Esophagus squamous epithelium (tissue), 5 donors: ENCODE data around the gene CLEC4G. TPM values are rescaled to one million over a fixed set of nuclear protein-coding genes. Genes with fewer than 3 reads are reported as not detected.

Experiments used
- DNase-seq: peaks from one replicate; lab custom pipeline; 2025; lab: John Stamatoyannopoulos, UW
- H3K27ac ChIP-seq, 4 donors: fragments of 200-600 bp; sonication (generic); one replicate each; pipeline ENCODE4 v1.5.1; 2016 to 2019; ENCODE audit warnings: mild to moderate bottlenecking in 1 of 4
- H3K27me3 ChIP-seq, 4 donors: fragments of 200-600 bp; sonication (generic); 1 replicate in 3 of 4; 2 replicates in 1 of 4; pipeline versions ENCODE4 v1.5.1 to v1.6.0; 2017 to 2021; ENCODE audit warnings: antibody characterized with exemption in 1 of 4
- H3K36me3 ChIP-seq, 3 donors: fragments of 200-600 bp; sonication (generic); one replicate each; pipeline ENCODE4 v1.5.1; 2016 to 2019
- H3K4me1 ChIP-seq, 3 donors: fragments of 200-600 bp; sonication (generic); one replicate each; pipeline ENCODE4 v1.5.1; 2017 to 2019
- H3K4me3 ChIP-seq, 4 donors: fragments of 200-600 bp; sonication (generic); 1 replicate in 3 of 4; 2 replicates in 1 of 4; pipeline ENCODE4 v1.5.1; 2016 to 2019; ENCODE audit warnings: mild to moderate bottlenecking in 2 of 4, moderate library complexity in 1 of 4
- H3K9me3 ChIP-seq, 3 donors: fragments of 200-600 bp; sonication (generic); one replicate each; pipeline ENCODE4 v1.5.1; 2016 to 2019
- CTCF ChIP-seq, 6 experiments: fragments of 450-650 bp in 4 of 6; fragments of 200-600 bp in 2 of 6; sonication (generic) in 2 of 6; IDR thresholded peaks; one replicate each; pipeline ENCODE4 v1.5.1; 2016 to 2019; ENCODE audit warnings: antibody characterized with exemption in 6 of 6, mild to moderate bottlenecking in 4 of 6, moderate library complexity in 4 of 6
- POLR2A ChIP-seq, 4 donors: fragments of 450-650 bp; IDR thresholded peaks; one replicate each; pipeline ENCODE4 v1.6.1; 2017; ENCODE audit warnings: antibody characterized with exemption in 4 of 4, mild to moderate bottlenecking in 4 of 4, moderate library complexity in 3 of 4
- WGBS, 2 donors: methylation state at CpG; one replicate each; pipeline ENCODE4 v1.1.5; 2018; 5-methylcytosine and 5-hydroxymethylcytosine counted together
- intact Hi-C: fragments of 100-400 bp; cut with DNase I; formaldehyde crosslinking; loops from one replicate; pipeline ENCODE4 v1.15.0; 2022
- total RNA-seq, 4 donors: library from RNA; depleted of rRNA; stranded (reverse); fragments of >200 nt; gene quantifications; one replicate each; pipeline ENCODE4 v1.1.0, GENCODE V29; 2016
- donor health status: DM: yes; HTN: yes; CAD: no.

CLEC4G gene
- total RNA-seq, 4 donors from 2014 or later: 0.18 to 3.2 (median 1.1) TPM; not detected in 1

- no peak overlapping the region for H3K27ac ChIP-seq
- 0 to 15% methylated on average over 2 to 4 of the region's 78 CpGs for WGBS, 2 donors
- peaks cover 0 to 8% (median 3%) of the 10 kb centered on the region in 3 donors for H3K4me1 ChIP-seq
- peaks cover 5 to 86% (median 12%) of the 10 kb centered on the region in 4 donors for H3K27me3 ChIP-seq
- H3K4me3 ChIP-seq: peak overlapping the region in 1 of 4 donors; percentile 15
- TF ChIP-seq CTCF (IDR thresholded peaks at IDR 0.05) (no peak), POLR2A (IDR thresholded peaks at IDR 0.05) (no peak)
- no peak for DNase-seq
- intact Hi-C loops: no loop called here
- H3K36me3 ChIP-seq: no peaks in the 10 kb centered on the region
- no peaks in the 10 kb centered on the region for H3K9me3 ChIP-seq
Observed at GRCh38 chr19:7730286-7731217, 1.4 kb downstream of the CLEC4G start.

- WGBS, 2 donors: 6 to 8% methylated on average over 2 to 6 of the region's 34 CpGs
- Histone ChIP-seq H3K9me3 (no peaks in the 10 kb centered on the region), H3K27ac (no peak overlapping the region), H3K36me3 (no peaks in the 10 kb centered on the region), H3K4me3 (peak overlapping the region in 1 of 4 donors; percentile 15), H3K4me1 (peaks cover 0 to 8% (median 3%) of the 10 kb centered on the region in 3 donors), H3K27me3 (peaks cover 5 to 92% (median 12%) of the 10 kb centered on the region in 4 donors)
- intact Hi-C loops: no loop called here
- TF ChIP-seq POLR2A (IDR thresholded peaks at IDR 0.05) (no peak), CTCF (IDR thresholded peaks at IDR 0.05) (no peak)
- no peak for DNase-seq
Observed at GRCh38 chr19:7729831-7730285, 2.1 kb downstream of the CLEC4G start.

DNA sequence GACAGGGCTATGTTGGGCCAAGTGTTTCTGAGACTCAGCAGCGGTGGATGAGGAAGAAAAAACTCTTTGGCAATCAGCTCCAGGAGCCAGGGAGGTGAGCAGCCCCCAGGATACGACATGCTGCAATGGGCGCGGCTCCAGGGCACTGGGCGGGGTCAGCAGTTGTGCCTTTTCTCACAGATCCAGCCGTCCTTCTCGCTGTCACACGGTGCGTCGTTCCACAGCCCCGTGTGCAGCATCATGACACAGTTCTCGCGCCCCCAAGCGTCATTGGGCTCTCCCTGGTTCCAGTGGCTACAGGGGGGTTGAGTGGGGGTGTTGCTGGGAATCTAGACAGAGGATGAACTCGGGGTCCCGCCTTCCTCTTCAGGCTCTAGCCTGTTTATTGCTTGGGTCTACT is 2.7 kb downstream of the CLEC4G start:
- WGBS, 2 donors: 7 to 24% methylated on average over 4 to 10 of the region's 16 CpGs
- TF ChIP-seq POLR2A (IDR thresholded peaks at IDR 0.05) (no peak), CTCF (IDR thresholded peaks at IDR 0.05) (no peak)

DNA sequence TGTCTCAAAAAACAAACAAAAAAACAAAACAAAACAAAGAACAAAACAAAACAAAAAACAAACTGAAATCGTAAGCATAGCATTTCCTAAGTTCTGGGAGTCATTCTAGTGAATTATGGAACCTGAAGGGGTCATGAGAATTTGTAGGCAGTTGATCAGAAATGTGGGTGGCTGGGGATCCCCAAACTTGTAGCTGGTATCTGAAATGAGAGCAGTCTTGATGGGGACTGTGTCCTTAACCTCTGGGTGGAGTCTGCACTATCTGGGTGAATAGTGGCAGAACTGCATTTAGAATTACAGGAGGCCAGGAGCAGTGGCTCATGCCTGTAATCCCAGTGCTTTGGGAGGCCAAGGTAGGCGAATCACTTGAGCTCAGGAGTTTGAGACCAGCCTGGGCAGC is 6.1 kb downstream of the CLEC4G start:
- Histone ChIP-seq H3K9me3 (no peaks in the 10 kb centered on the region), H3K27me3 (peaks cover under 1 to 91% (median 12%) of the 10 kb centered on the region in 4 donors), H3K36me3 (no peaks in the 10 kb centered on the region), H3K4me3 (no peak overlapping the region), H3K4me1 (peaks cover 0 to 8% (median 3%) of the 10 kb centered on the region in 3 donors), H3K27ac (no peak overlapping the region)
- TF ChIP-seq CTCF (IDR thresholded peaks at IDR 0.05): no peak
- no peak for TF ChIP-seq POLR2A (IDR thresholded peaks at IDR 0.05)
- intact Hi-C loops: no loop called here
- 42 to 43% methylated on average over 2 of the region's 2 CpGs for WGBS, 2 donors
- DNase-seq: no peak

More for the DNA sequence above, 2.7 kb downstream of the CLEC4G start:
- Histone ChIP-seq H3K27ac (no peak overlapping the region), H3K4me3 (no peak overlapping the region), H3K4me1 (peaks cover 0 to 8% (median 3%) of the 10 kb centered on the region in 3 donors), H3K9me3 (no peaks in the 10 kb centered on the region), H3K36me3 (no peaks in the 10 kb centered on the region), H3K27me3 (peaks cover 5 to 93% (median 12%) of the 10 kb centered on the region in 4 donors)
- DNase-seq: no peak
- intact Hi-C loops: no loop called here

DNA sequence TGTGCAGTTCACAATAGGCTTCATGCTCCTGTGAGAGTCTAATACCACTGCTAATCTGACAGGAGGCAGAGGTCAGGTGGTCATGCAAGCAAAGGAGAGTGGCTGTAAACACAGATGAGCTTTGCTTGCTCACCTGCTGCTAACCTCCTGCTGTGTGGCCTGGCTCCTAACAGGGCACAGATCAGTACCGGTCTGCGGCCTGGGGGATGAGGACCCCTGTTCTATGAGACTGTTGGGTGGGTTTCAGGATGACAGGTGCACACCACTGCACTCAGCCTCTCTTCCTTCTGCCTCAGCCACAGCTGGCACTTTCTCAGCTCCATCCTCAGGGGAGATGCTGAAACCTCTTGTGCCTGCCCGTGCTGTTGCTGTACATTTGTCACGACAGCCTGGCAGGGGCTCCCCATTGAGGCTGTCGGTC is 9.7 kb downstream of the CLEC4G start:
- intact Hi-C loops: no loop called here
- H3K9me3 ChIP-seq: peaks cover 0 to 8% (median 0%) of the 10 kb centered on the region in 3 donors
- peaks cover 0 to 75% (median 0%) of the 10 kb centered on the region in 4 donors for H3K27me3 ChIP-seq
- no peaks in the 10 kb centered on the region for H3K4me1 ChIP-seq
- H3K27ac ChIP-seq: no peak overlapping the region
- TF ChIP-seq POLR2A (IDR thresholded peaks at IDR 0.05): no peak
- no peak for TF ChIP-seq CTCF (IDR thresholded peaks at IDR 0.05)
- DNase-seq: no peak
- no peak overlapping the region for H3K4me3 ChIP-seq
- H3K36me3 ChIP-seq: no peaks in the 10 kb centered on the region
- WGBS, 2 donors: 52 to 59% methylated on average over 4 of the region's 5 CpGs
